Hepatocyte (in vitro differentiated cells): Measurements from ENCODE around the gene ZBTB20.

Source experiments
- EZH2 ChIP-seq: fragments of 200-600 bp; sonication (generic); IDR thresholded peaks from 2 replicates; pipeline ENCODE4 v1.6.1; 2016; ENCODE audit warnings: antibody characterized with exemption, mild to moderate bottlenecking, borderline replicate concordance
- EZH2phosphoT487 ChIP-seq: fragments of 200-600 bp; sonication (generic); IDR thresholded peaks from one replicate; pipeline ENCODE4 v1.6.1; 2018; ENCODE audit warnings: antibody characterized with exemption, mild to moderate bottlenecking, low read depth, moderate library complexity; ENCODE audit not compliant: unreplicated experiment, severe bottlenecking
- TF ChIP-seq, protein P1 (sequence below): fragments of 200-600 bp; sonication (generic); IDR thresholded peaks from 2 replicates; pipeline ENCODE4 v1.5.1; 2016; ENCODE audit warnings: antibody characterized with exemption, mild to moderate bottlenecking; ENCODE audit not compliant: poor library complexity

DNA sequence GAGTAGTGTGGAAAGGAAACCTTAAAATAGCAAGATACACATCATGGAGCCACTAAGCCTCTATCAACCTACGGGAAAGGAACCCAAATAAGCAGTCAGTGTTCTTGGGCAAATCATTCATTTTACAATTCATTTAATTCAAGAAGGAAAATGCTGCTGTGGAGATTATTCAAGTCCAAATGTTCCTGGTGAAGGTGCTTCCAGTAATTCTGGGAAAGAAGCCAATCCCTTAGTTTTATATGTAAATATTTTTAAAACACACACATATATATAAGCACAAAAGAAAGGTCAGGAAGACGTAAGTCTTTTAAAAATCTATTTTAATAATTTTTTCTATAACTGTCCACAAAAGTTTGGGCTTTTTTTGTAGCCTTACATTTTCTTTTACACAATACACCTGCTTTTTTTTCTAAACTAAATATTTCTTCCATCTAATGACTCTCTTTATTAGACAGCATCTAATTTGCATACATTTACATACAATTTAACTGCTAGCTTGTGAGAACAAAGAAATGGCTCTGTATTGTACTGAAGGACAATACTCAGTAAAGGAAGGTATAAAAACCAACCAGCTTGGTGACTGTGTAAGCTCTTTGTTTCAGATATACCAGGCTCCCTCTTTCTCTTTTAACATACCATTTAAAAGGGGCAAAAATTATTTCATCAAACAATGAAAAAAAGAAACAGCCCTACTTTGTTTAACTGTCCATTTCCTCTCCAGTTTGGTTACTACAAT, 269.5 kb downstream of the ZBTB20 start:
- TF ChIP-seq, protein P1, sequence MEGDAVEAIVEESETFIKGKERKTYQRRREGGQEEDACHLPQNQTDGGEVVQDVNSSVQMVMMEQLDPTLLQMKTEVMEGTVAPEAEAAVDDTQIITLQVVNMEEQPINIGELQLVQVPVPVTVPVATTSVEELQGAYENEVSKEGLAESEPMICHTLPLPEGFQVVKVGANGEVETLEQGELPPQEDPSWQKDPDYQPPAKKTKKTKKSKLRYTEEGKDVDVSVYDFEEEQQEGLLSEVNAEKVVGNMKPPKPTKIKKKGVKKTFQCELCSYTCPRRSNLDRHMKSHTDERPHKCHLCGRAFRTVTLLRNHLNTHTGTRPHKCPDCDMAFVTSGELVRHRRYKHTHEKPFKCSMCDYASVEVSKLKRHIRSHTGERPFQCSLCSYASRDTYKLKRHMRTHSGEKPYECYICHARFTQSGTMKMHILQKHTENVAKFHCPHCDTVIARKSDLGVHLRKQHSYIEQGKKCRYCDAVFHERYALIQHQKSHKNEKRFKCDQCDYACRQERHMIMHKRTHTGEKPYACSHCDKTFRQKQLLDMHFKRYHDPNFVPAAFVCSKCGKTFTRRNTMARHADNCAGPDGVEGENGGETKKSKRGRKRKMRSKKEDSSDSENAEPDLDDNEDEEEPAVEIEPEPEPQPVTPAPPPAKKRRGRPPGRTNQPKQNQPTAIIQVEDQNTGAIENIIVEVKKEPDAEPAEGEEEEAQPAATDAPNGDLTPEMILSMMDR = no peak
- TF ChIP-seq EZH2phosphoT487 = no peak
- no peak for TF ChIP-seq EZH2
